Aorta (tissue), 5 donors: ENCODE results near the gene ABCA13. TPM values are rescaled to one million over a fixed set of nuclear protein-coding genes. Genes with fewer than 3 reads are reported as not detected.

ENCODE experiments used
- ATAC-seq: fragments of 200-7000 bp; cut with Tn5 transposase; one replicate; pipeline ENCODE4 v1.9.1; 2022; ENCODE audit warnings: moderate library complexity; ENCODE audit not compliant: low FRiP score
- DNase-seq, 2 donors: peaks; one replicate each; pipeline ENCODE4 v3.0.0-alpha.2; 2020
- H3K27ac ChIP-seq, 2 donors: one replicate each; pipeline ENCODE4 v1.5.1; 2013; ENCODE audit warnings: low read length in 2 of 2, mild to moderate bottlenecking in 2 of 2, moderate library complexity in 2 of 2, control low read depth in 1 of 2, inconsistent platforms in 1 of 2, low read depth in 1 of 2
- H3K27me3 ChIP-seq, 2 donors: one replicate each; pipeline ENCODE4 v1.6.1; 2013; ENCODE audit warnings: control low read depth in 1 of 2, low read length in 1 of 2, mild to moderate bottlenecking in 1 of 2, moderate library complexity in 1 of 2; ENCODE audit not compliant: insufficient read depth in 2 of 2, control insufficient read depth in 1 of 2
- H3K36me3 ChIP-seq, 2 donors: one replicate each; pipeline ENCODE4 v1.6.1; 2013; ENCODE audit warnings: control low read depth in 1 of 2, low read length in 1 of 2, mild to moderate bottlenecking in 1 of 2; ENCODE audit not compliant: insufficient read depth in 2 of 2, control insufficient read depth in 1 of 2
- H3K4me1 ChIP-seq, 2 donors: one replicate each; pipeline ENCODE4 v1.6.1; 2013; ENCODE audit warnings: low read length in 2 of 2, control low read depth in 1 of 2, mild to moderate bottlenecking in 1 of 2, moderate library complexity in 1 of 2; ENCODE audit not compliant: insufficient read depth in 2 of 2, control insufficient read depth in 1 of 2
- H3K4me3 ChIP-seq, 2 donors: one replicate each; pipeline ENCODE4 v1.5.1; 2013; ENCODE audit warnings: low read length in 2 of 2, control low read depth in 1 of 2, mild to moderate bottlenecking in 1 of 2
- H3K9me3 ChIP-seq: one replicate; pipeline ENCODE4 v1.6.1; 2013; ENCODE audit warnings: mild to moderate bottlenecking, low read length; ENCODE audit not compliant: control insufficient read depth
- WGBS, 2 donors: extraction: QIAGEN DNeasy Blood & Tissue Kit; methylation state at CpG; one replicate each; pipeline ENCODE4 v1.1.7; 2013; 5-methylcytosine and 5-hydroxymethylcytosine counted together
- intact Hi-C, 2 donors: fragments of 100-400 bp; cut with DNase I; formaldehyde crosslinking; loops; one replicate each; pipeline versions ENCODE4 v1.14.2 to v1.15.0; 2022
- polyA plus RNA-seq, 2 donors: library from polyadenylated mRNA; stranded (reverse); fragments of 200-250 nt; gene quantifications; one replicate each; pipeline ENCODE4 v1.2.3, GENCODE V29; 2013
- total RNA-seq, 2 donors: library from RNA; stranded (reverse); fragmentation: NEBNext Ultra II Directional; extraction: Animal tissue kit (Norgen Biotek cat#: 25700); gene quantifications; one replicate each; pipeline ENCODE4 v1.2.1, GENCODE V29; 2021
- donor health status: healthy with polysubstance abuse.
- donor health status: Bipolar disorder and iron deficiency.
- donor health status: DM: no; HTN: no; CAD: no.
- donor health status: DM: no; HTN: no; CAD: no.
- donor health status: DM: yes; HTN: yes; CAD: no.

ABCA13 gene
- total and polyA plus RNA-seq, 4 donors: 0.06 to 0.12 TPM; not detected in 2

DNA sequence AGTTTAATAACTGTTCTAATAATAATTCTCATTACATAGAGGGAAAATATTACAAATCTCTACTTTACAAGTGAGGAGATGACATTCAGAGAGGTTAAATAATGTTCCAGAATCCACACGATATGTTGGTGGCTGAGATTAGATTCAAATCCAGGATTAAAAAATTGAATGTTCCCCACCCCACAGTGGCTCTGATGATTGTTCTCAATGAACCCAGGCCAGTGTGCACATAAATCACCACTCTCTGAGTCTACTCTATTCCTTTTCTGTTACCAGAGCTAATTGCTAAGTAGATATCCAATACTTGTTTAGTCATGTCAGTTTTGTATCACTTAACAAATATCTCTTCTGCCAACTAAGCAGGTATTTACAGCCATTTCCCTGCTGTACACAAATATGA is 281.0 kb downstream of the ABCA13 start:
- Histone ChIP-seq H3K4me3 (no peak overlapping the region), H3K9me3 (no peaks in the 10 kb centered on the region), H3K27ac (no peak overlapping the region), H3K4me1 (no peaks in the 10 kb centered on the region), H3K27me3 (no peaks in the 10 kb centered on the region), H3K36me3 (no peaks in the 10 kb centered on the region)
- no peak for DNase-seq
- intact Hi-C loops: no loop called here
- 25 to 27% methylated on average over 1 of the region's 1 CpG for WGBS, 2 donors
- no peak for ATAC-seq

DNA sequence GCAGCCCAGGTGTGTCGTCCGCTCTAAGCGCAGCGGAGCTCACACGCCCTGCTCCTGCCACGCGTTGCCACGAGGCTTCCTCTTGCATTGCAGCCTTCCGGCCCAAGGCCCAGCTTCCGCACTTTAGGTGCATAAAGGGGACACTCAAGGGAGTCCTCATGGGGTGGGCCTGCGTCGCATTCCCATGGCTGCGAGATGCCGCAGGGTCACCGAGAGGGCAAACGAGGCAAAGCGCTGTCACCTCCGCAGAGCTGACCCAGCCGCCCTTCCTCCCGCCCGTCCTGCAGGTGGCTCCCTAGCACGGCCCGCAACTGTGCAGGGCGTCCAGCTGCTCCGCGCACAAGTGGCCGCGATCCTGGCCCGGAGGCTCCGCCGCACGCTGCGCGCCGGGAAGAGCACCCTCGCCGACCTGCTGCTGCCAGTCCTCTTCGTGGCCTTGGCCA is 283.5 kb downstream of the ABCA13 start:
- ATAC-seq: no peak
- WGBS, 2 donors: 79 to 87% methylated on average over 37 to 38 of the region's 38 CpGs

DNA sequence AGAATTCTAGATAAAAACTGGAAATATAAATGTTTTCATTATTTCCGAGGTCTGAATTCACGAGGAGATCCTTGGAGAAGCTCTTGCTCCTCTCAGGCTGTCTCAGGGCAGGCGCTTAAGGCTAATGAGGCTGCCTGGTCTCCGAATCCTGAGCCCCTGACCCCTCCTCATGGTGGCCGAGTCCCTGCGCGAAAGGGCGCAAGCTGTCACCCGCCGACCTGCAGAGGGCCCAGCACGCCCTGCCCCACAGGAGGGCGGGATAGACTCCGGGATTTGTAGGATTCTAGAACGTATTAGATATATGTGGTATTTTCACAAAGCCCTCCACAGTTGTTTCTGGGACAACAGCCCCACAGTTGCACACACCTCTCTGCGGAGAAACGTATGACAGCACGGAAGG is 284.1 kb downstream of the ABCA13 start:
- no peak for DNase-seq
- H3K36me3 ChIP-seq: no peaks in the 10 kb centered on the region

More for the DNA sequence above, 283.5 kb downstream of the ABCA13 start:
- no peaks in the 10 kb centered on the region for H3K9me3 ChIP-seq
- peak in 1 of 2 donors; percentile 69 for DNase-seq
- no peaks in the 10 kb centered on the region for H3K4me1 ChIP-seq
- no peaks in the 10 kb centered on the region for H3K27me3 ChIP-seq
- no peak overlapping the region for H3K27ac ChIP-seq
- H3K36me3 ChIP-seq: no peaks in the 10 kb centered on the region
- intact Hi-C loops: no loop called here
- no peak overlapping the region for H3K4me3 ChIP-seq

DNA sequence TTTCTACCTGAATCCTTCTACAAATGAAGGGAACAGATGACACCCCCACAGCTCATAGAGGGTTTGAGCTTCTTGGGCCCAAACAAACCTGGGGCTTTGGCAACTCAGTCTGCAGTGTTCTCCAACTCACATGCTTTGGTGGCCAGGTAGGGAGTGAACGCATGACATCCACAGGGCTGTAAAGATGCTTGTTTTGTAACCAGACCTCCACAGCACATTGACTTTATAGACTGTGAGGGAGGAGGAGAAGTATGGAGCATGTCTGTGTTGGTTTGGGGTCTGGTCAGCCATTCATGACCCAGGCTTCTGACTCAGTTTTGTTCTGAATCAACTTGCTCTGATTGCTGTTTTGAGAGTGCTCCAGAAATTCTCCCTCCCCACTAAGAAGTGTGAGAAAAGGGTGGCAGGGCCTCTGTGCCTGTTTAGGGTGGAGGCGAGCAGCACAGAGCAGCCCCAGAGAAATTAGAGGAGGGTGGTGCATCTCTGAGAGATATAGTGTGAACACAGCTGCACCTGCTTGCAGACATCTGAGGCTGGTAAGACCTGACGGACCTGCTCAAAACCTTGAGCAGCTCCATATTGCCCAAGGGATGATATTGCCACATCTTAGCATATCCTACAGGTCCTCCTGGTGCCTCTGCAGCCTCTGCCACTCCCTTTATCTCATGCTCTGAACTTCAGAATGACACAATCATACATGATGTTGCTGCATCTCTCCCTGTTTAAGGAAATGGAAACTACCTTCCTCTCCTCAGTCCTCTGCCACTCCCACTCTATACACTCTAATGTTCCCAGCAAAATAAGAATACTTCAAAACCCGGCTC is 287.7 kb downstream of the ABCA13 start:
- H3K36me3 ChIP-seq: no peaks in the 10 kb centered on the region
- intact Hi-C loops: no loop called here
- no peak overlapping the region for H3K4me3 ChIP-seq
- 57 to 73% methylated on average over 4 of the region's 4 CpGs for WGBS, 2 donors
- no peaks in the 10 kb centered on the region for H3K4me1 ChIP-seq
- no peak overlapping the region for H3K27ac ChIP-seq
- no peaks in the 10 kb centered on the region for H3K9me3 ChIP-seq
- DNase-seq: no peak
- H3K27me3 ChIP-seq: no peaks in the 10 kb centered on the region
- ATAC-seq: no peak

More for the DNA sequence above, 284.1 kb downstream of the ABCA13 start:
- intact Hi-C loops: no loop called here
- H3K27ac ChIP-seq: no peak overlapping the region
- H3K9me3 ChIP-seq: no peaks in the 10 kb centered on the region
- WGBS, 2 donors: 72 to 88% methylated on average over 17 of the region's 17 CpGs
- no peaks in the 10 kb centered on the region for H3K27me3 ChIP-seq
- H3K4me3 ChIP-seq: no peak overlapping the region
- no peaks in the 10 kb centered on the region for H3K4me1 ChIP-seq
- no peak for ATAC-seq

DNA sequence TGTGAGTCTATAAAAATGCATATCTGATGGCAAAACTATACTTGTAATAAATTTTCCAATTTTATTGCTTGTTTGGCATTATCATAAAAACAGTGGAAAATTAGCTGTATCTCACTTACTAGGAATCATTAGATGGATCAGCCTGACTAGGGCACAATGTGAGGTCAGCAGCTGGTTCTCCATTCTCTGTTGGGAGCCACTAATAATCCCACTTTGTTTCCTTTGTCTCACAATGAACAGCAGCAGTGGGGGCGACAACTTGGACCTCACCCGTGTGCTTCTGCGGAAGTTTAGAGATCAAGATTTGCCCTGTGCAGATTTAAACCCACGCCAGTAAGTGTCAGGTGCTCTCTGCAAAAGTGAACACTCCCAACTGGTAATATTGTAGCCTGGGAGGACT is 295.5 kb downstream of the ABCA13 start:
- Histone ChIP-seq H3K27ac (no peak overlapping the region), H3K4me3 (no peak overlapping the region), H3K27me3 (no peaks in the 10 kb centered on the region), H3K36me3 (no peaks in the 10 kb centered on the region), H3K9me3 (no peaks in the 10 kb centered on the region), H3K4me1 (no peaks in the 10 kb centered on the region)
- ATAC-seq (no peak), DNase-seq (no peak)
- intact Hi-C loops: no loop called here
- 56 to 70% methylated on average over 4 of the region's 4 CpGs for WGBS, 2 donors

DNA sequence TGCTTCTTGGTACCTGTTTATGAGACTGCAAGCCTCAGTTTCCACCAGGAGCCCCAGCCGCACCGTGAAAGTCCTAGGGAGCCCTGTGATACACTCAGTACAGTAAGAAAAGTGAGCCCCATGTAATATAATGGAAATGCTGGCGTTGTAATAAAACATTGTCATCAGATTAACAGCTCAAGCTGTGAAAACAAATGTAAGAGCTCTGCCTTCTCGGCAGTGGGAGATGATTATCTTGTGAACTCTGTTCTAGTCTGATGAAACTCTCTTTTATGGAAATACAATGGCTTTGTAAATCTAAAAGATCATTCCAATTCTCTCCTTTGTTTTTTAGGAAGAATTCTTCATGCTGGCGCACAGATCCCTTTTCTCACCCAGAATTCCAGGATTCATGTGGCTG is 299.9 kb downstream of the ABCA13 start:
- ATAC-seq: no peak
- no peak overlapping the region for H3K4me3 ChIP-seq
- H3K4me1 ChIP-seq: no peaks in the 10 kb centered on the region
- H3K27ac ChIP-seq: no peak overlapping the region
- H3K9me3 ChIP-seq: no peaks in the 10 kb centered on the region
- H3K36me3 ChIP-seq: no peaks in the 10 kb centered on the region
- H3K27me3 ChIP-seq: no peaks in the 10 kb centered on the region
- 19 to 32% methylated on average over 5 of the region's 5 CpGs for WGBS, 2 donors
- intact Hi-C loops: no loop called here
- DNase-seq: no peak

DNA sequence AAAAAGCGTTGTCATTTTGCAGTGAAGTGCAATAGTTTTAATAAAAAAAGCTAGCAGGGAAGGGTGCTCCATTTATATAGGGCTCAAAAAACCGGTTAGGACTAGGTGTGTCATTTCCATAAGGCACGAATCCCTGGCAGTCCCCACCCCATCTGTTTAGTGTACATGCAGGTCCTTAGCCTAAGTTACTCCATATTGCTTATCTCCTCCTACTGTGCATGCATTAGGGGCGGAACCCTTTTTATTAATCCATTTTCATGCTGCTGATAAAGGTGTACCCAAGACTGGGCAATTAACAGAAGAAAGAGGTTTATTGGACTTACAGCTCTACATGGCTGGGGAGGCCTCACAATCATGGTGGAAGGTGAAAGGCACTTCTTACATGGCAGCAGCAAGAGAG is 301.4 kb downstream of the ABCA13 start:
- Histone ChIP-seq H3K9me3 (no peaks in the 10 kb centered on the region), H3K4me1 (no peaks in the 10 kb centered on the region), H3K4me3 (no peak overlapping the region), H3K27ac (no peak overlapping the region), H3K36me3 (no peaks in the 10 kb centered on the region), H3K27me3 (no peaks in the 10 kb centered on the region)
- 91 to 92% methylated on average over 4 of the region's 4 CpGs for WGBS, 2 donors
- ATAC-seq: no peak
- DNase-seq: no peak
- intact Hi-C loops: no loop called here

DNA sequence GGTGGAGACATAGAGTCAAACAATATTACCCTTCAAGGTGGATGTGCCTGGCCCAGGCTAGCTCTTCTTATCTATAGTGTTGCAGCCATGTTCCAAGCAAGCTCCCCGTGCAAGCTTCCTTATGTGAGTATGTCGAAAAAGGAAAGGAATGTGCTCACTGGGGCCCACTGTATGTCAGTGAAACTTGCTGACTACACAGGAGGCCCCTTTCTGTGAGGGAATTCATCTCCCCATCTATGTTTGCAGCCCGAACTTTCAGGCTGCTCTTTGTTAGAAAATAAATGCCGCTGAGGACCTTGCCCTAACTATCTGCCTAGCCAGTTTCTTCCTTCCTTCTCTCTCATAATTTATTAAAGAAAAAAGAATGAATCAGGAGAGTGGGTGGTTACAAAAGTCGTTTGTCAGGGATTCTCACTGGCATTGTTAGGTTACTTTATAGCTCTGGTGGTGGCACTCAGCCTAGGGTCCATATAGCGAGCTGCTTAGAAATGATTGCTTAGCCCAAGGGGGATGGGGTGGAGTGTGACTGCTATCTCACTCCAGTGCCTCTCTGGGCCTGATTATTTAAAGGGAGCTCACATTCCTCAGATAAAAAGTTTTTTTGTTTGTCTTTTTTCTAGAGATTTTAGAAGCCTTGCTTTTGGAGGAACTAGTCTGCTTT is 302.1 kb downstream of the ABCA13 start:
- Histone ChIP-seq H3K4me3 (no peak overlapping the region), H3K9me3 (no peaks in the 10 kb centered on the region), H3K36me3 (no peaks in the 10 kb centered on the region), H3K4me1 (no peaks in the 10 kb centered on the region), H3K27me3 (no peaks in the 10 kb centered on the region), H3K27ac (no peak overlapping the region)
- intact Hi-C loops: no loop called here
- ATAC-seq (no peak), DNase-seq (no peak)
- WGBS, 2 donors: 18 to 22% methylated on average over 6 of the region's 6 CpGs

DNA sequence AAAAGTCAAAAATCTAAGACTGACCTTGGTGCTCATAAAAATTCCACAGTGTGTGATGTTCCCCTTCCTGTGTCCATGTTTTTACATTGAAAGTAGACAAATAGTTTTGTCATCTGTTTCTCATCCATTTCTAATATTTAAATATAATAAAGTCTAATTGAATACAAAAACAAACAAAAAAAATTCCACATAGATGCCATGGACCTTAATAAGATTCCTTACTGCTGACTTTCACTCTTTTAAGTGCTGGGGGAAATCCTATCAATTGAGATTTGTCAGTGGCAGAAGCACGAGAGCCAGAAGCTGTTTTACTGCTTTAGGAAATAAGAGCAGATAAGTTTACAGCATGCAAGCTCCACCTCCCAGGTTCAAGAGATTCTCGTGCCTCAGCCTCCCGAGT is 310.0 kb downstream of the ABCA13 start:
- WGBS, 2 donors: 55 to 63% methylated on average over 3 of the region's 3 CpGs
- peaks cover 1% of the 10 kb centered on the region for H3K9me3 ChIP-seq
- H3K4me3 ChIP-seq: no peak overlapping the region

More for the DNA sequence above, 310.0 kb downstream of the ABCA13 start:
- ATAC-seq (no peak), DNase-seq (no peak)
- Histone ChIP-seq H3K4me1 (no peaks in the 10 kb centered on the region), H3K27me3 (peaks cover 0 to 3% of the 10 kb centered on the region in 2 donors), H3K36me3 (no peaks in the 10 kb centered on the region), H3K27ac (no peak overlapping the region)
- intact Hi-C loops: no loop called here
